Measurements from ENCODE around the gene APBB2.

Gene APBB2

DNA sequence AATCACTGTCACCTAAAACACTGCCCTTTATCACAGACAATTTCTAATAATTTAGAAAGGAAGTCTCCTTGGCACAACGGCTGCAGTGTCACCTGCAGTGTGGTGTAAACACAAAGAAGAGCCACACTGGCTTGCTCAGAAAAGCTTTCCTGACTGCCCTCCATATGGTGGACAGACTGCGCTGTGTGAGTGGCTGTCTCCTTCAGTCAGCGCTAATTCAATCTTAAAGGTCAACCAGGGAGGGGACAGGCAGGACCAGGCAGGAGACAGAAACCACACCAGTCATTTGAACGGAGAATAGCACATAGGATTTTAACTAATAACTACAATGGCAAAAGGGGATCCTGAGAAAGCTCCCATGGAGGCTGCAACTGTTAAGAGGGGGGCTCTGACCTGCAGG lies 332.5 kb downstream of the APBB2 start:
- DNase-seq = no peak

DNA sequence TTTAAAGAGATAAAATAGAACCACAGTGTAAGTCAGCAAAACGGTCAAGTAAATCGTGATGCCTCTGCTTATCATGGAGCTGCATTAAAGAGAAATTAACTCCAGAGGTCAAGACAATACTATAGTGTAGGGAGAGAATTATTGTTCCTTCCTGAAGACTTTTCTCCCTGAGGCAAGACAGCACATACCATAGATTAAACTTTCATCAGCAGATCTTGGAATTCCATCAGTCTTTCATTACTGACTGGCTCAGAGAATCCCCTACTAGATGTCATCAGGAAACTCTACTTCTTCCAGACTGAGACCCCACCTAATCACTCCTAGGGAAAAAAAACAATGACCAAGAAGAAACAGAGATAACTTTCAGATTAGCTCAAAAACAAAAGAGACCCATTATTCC lies 333.2 kb downstream of the APBB2 start:
- no peak for DNase-seq

- DNase-seq = no peak
Measured at GRCh38 chr4:40878548-40879055, 335.7 kb downstream of the APBB2 start.

GRCh38 chr4:40877081-40877480 lies 337.3 kb downstream of the APBB2 start:
- DNase-seq = no peak

- DNase-seq = no peak
Measured at GRCh38 chr4:40875507-40876150, 338.7 kb downstream of the APBB2 start.

GRCh38 chr4:40874901-40875300 lies 339.4 kb downstream of the APBB2 start:
- no peak for DNase-seq

DNA sequence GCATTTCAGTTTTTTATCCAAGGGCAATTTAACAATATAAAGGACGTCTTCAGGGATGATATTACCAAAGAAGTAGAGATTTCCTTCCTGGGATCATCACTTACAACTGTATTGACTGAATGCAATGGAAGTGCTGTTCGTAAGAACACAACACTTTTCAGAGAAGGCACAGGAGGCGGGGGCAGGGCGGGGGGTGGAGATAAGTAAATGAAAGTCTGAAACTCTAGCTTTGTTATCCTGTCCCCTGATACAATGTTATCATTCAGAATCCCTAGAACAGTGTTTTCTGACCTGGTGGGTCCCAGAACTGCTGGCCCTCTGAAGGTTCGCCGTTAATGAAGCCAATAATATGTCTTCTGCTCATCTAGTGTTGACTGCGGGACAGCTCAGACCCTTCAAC lies 340.0 kb downstream of the APBB2 start:
- DNase-seq = no peak

DNA sequence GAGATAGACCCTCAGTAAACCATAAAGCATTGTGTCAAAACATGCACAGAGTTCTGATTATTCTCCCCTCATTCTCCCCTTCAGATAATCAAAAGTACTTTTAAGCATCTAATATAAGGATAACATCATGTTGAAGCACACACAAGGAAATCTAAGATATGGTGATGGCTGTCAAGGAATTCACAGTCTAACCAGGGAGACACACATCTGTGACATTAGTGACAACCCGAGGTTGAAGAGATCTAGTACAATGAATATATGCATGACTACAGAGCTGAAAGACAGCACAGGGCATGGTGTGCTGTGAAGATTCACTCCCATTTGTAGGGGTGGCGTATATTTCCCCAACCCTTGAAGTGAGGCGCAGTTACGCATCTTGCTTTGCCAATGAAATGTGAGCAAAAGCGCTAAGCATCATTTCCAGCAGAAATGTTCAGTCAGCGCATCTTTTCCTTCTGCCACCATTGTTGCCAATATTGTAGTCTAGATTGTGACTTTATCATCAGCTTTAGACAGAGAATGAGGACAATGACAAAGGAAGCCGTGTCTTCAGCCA lies 342.6 kb downstream of the APBB2 start:
- DNase-seq = no peak

DNA sequence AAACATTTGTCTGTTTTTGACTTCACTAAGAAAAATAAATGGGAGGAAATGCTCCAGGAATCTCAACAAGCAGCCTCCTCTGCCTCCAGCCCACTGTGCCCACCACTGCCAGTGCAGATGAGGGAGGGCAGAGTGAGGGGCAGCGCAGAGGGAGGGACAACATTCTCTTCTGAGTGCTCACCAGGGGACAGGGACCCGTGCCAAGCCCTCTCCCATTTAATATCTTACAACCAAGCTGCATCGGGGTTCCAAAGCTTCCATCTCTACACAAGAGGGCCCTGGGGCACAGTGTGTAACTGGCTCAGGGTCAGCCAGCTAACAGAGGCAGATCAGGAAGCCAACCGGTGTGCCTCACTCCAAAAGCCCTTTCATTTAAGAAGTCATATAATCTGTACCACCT lies 344.2 kb downstream of the APBB2 start:
- no peak for DNase-seq

- DNase-seq = no peak
Measured at GRCh38 chr4:40865696-40866095, 348.6 kb downstream of the APBB2 start.

DNA sequence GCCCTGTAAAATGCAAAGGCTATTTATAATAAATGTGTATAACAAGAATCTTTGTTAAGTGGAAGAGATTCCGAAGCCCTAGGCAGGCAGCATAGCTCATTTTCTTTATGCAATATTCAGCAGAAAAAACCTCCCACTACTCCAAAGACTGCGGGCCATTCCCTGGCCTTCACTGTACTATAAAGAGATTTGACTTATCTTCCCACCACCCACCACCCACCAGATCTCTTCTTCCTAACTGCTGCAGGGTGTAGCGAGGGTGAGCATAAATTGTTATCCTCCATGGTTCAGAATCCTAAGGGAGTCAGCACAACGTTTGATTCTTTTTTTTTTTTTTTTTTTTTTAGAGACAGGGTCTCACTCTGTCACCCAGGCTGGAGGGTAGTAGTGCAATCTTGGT lies 349.8 kb downstream of the APBB2 start:
- DNase-seq = no peak

GRCh38 chr4:40858962-40859361 lies 355.4 kb downstream of the APBB2 start:
- no peak for DNase-seq

DNA sequence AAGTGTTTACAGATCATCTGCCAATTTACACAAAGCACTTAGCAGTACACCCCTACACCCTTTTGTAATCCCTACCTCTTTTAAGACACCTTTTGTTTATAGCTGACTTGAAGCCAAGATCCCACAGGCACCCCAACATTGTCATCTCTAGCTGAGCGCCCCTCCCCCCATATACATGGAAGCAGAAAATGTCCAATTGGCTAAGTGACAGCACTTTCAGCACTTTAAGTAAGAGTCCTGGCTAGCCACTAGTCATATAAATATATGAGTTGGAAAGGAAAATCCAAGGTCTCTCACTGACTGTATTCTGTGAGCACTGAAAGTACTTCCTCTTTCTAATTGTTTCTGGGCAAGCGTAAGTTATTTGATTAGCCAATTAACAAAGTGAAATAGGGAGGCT lies 356.4 kb downstream of the APBB2 start:
- DNase-seq = no peak

DNA sequence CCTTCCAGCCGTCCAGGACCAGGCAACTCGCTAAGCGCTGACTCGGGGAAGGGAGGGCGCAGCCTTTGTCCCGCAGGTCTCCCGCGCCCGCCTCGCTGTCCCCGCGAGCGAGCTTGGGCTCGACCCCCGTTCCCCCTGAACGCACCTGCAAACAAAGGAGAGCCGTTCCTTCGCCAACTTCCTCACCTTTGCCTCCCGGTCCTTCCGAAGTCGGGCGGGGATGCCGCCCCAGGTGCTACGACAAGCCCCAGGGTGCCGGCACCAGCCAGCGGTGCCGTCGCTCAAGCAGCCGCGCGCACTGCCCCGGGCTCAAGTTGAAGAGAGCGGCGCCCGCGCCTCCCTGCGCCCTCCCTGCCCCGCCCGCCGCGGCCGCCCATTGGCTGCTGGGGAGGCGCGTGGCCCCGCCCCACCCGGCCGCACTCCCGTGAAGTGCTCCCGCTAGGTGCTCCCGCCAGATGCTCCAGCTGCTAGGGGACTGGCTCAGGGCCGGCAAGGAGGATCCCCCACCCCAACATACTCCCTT lies 357.4 kb downstream of the APBB2 start:
- DNase-seq = peak; percentile 10 to 66

DNA sequence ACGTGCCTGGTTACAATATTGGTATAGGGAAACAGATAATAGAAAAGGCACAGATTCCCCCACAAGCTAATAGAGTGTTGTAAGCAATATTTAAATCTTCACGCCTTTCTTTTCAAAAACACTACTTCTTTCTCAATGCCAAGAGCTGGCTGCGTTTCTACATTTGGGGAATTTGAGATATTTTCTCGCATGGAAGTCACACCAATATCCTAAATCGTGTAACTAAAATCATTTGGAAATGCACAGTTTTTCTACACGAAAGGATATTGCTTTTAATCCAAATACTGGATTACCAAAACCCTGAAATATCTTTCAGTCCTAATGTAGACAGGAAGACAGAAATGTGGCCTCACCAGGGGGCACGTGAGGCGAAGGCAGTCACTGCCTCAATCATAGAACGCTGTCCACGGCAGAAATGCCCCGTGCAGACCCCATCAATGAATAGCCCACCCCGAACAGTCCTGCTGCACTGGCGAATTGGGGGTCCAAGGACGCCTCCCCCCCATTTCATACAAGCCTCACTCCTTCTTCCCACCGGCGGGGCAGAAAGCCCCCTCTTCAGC lies 358.0 kb downstream of the APBB2 start:
- no peak for DNase-seq

GRCh38 chr4:40850496-40850895 lies 363.8 kb downstream of the APBB2 start:
- no peak for DNase-seq

DNA sequence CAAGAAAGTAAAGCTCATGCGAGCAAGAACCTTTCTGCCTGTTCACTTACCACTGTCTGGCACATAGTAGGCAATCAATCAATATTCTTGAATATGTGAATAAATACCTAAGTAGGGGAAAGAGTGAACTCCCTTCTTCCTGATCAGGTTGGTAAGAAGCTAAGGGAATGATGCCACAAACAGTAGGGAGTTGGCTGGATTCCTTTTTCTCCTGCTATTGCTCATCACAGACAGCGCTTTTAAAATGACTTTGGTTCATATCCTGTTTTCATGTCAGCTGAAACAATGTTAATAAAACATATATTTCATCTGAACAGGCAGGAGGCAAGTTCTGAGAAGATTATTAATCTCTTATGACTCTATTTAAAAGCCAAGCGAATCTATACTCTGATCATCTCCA lies 365.4 kb downstream of the APBB2 start:
- DNase-seq = no peak

DNA sequence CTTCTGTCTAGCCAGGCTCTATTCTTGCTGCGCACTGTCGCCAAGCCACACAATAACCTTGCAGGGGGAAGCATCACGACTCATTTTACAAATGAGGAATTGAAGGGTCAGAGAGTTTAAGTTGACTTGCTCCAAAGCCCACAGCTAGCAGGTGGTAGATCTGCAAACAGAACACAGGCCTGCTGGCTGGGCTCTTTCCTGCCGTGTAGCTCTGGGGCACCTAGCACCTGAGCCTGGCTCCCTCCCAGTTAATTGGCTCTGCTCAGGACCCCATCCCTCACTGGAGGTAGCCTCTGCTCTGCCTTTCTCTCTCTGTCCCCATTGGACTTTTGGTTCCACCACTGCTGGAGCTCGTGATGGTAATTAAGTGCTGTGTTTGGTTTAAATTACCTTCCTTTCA lies 366.1 kb downstream of the APBB2 start:
- DNase-seq = no peak

- DNase-seq = no peak
Measured at GRCh38 chr4:40846532-40846931, 367.8 kb downstream of the APBB2 start.

- no peak for DNase-seq
Measured at GRCh38 chr4:40845154-40845835, 369.0 kb downstream of the APBB2 start.

- DNase-seq = no peak
Measured at GRCh38 chr4:40844261-40844660, 370.1 kb downstream of the APBB2 start.

DNA sequence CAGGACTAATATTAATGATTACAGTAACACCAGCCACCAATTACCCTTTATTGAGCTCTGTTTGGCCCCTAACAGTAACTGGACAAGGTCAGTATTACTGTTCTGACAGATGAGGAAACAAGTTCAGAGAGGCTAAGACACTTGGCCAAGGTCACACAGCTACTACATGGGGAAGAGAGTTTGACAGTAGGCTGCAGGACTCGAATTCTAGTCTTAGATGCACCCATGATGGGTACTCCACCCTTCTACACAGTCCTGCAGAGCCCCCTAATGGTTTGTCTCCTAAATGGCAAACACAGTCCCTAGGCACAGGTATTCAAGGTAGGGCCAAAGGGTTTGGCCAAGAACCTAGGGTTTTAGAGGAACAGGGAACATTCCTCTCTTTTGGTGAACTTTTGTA lies 370.6 kb downstream of the APBB2 start:
- peak in 1 of 2 experiments; percentile 4 for DNase-seq

DNA sequence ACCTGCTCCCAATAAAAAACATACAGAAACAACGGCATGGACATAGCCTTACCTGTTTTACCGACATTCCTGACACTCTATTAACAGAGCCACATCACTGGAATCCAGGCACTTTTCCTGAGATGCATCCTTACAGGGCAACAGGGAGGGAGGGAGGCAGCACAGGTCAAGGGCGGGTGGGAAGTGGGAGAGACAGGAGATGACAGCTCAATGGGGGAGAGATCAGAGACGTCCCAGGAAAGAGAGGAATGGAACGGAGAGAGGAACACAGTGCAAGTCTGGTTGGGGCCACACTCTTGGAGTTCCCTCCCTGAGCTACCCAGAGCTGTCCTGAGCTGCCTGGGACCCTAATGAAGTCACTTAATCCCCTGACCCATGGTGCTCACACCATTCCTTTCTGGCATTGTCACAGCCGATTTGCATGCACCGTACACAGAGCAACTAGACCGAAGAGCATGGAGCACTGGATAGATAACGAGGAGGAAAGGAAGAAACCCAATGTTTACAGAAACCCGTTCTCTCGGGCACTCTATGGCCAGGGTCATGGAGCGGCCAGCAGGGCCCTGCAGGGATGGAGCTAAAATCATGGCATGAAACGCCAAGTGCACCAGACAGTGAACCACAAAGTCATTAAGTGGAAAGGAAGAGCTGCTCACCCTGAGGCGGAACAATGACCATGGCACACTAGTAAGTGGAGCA lies 371.5 kb downstream of the APBB2 start:
- no peak for DNase-seq

Measured in SHP77 (cell line).